ENCODE measurements around the gene PKP4. TPM values are rescaled to one million over a fixed set of nuclear protein-coding genes. Genes with fewer than 3 reads are reported as not detected.

Gene PKP4
- total RNA-seq, 2 experiments from 2014 or later, result 52.9 to 57.0 TPM

DNA sequence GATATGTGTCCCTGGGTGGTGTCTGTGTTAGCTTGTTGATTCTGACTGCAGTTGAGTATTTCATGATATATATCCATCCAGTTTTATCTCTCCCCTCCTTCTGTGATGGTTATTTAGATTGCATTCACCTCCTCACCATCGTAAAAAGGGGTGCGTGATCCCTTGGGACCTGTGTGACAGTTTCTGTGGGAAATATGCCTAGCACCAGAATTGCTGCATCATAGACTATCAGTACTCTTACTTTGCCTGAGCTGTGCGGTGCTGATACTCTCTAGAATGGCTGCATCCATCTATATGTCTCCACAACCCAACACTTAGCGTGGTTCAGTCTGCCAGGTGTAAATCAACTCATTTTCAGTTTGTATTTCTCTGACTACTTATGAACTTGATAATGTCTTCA is 34.3 kb downstream of the PKP4 start:
- CTCF ChIA-PET, result no interaction called here
- no peak overlapping the region for H3K4me3 Mint-ChIP-seq
- H3K36me3 Mint-ChIP-seq (ENCODE audit: low read depth), result no peaks in the 10 kb centered on the region
- H3K27me3 Mint-ChIP-seq (ENCODE audit: low read depth), result no peaks in the 10 kb centered on the region
- intact Hi-C loops (cut with micrococcal nuclease), result no loop called here
- peaks cover 5% of the 10 kb centered on the region for H3K4me1 Mint-ChIP-seq (ENCODE audit: low read depth)
- no peaks in the 10 kb centered on the region for H3K9me3 Mint-ChIP-seq
- H3K27ac Mint-ChIP-seq, result no peak overlapping the region
- DNase-seq, result no peak

- Mint-ChIP-seq H3K4me3 (no peak overlapping the region), H3K27me3 (ENCODE audit: low read depth) (no peaks in the 10 kb centered on the region), H3K36me3 (ENCODE audit: low read depth) (no peaks in the 10 kb centered on the region), H3K9me3 (no peaks in the 10 kb centered on the region), H3K4me1 (ENCODE audit: low read depth) (peaks cover 12% of the 10 kb centered on the region), H3K27ac (no peak overlapping the region)
- CTCF ChIA-PET, result no interaction called here
- intact Hi-C loops (cut with micrococcal nuclease), result no loop called here
- DNase-seq, result no peak
Observed at GRCh38 chr2:158493458-158493857, 36.7 kb downstream of the PKP4 start.

- DNase-seq, result no peak
- H3K27me3 Mint-ChIP-seq (ENCODE audit: low read depth), result no peaks in the 10 kb centered on the region
- no peak overlapping the region for H3K27ac Mint-ChIP-seq
- H3K4me3 Mint-ChIP-seq, result no peak overlapping the region
- CTCF ChIA-PET, result no interaction called here
- intact Hi-C loops (cut with micrococcal nuclease), result no loop called here
- peaks cover 1% of the 10 kb centered on the region for H3K36me3 Mint-ChIP-seq (ENCODE audit: low read depth)
- H3K4me1 Mint-ChIP-seq (ENCODE audit: low read depth), result peaks cover 12% of the 10 kb centered on the region
- no peaks in the 10 kb centered on the region for H3K9me3 Mint-ChIP-seq
Observed at GRCh38 chr2:158495175-158495574, 38.4 kb downstream of the PKP4 start.

- Mint-ChIP-seq H3K4me1 (ENCODE audit: low read depth) (peaks cover 12% of the 10 kb centered on the region), H3K4me3 (no peak overlapping the region), H3K27ac (no peak overlapping the region), H3K36me3 (ENCODE audit: low read depth) (peaks cover 1% of the 10 kb centered on the region), H3K9me3 (no peaks in the 10 kb centered on the region), H3K27me3 (ENCODE audit: low read depth) (no peaks in the 10 kb centered on the region)
- CTCF ChIA-PET, result interaction anchor here (0.6 to 0.9 kb wide), 3 partner anchors 19 to 111 kb away, joined by 3 to 4 read pairs (median 3); no protein-coding TSS in a partner anchor
- intact Hi-C loops (cut with micrococcal nuclease), result no loop called here
- no peak for DNase-seq
Observed at GRCh38 chr2:158496986-158497385, 40.2 kb downstream of the PKP4 start.

GRCh38 chr2:158497486-158497885 is 40.7 kb downstream of the PKP4 start:
- peaks cover 12% of the 10 kb centered on the region for H3K4me1 Mint-ChIP-seq (ENCODE audit: low read depth)
- no peaks in the 10 kb centered on the region for H3K27me3 Mint-ChIP-seq (ENCODE audit: low read depth)
- CTCF ChIA-PET, result interaction anchor here (0.6 to 1.3 kb wide), 2 partner anchors 18 to 39 kb away, joined by 3 read pairs; no protein-coding TSS in a partner anchor
- H3K27ac Mint-ChIP-seq, result no peak overlapping the region
- no peaks in the 10 kb centered on the region for H3K9me3 Mint-ChIP-seq
- H3K36me3 Mint-ChIP-seq (ENCODE audit: low read depth), result peaks cover 1% of the 10 kb centered on the region
- no peak for DNase-seq
- H3K4me3 Mint-ChIP-seq, result no peak overlapping the region
- intact Hi-C loops (cut with micrococcal nuclease), result no loop called here

GRCh38 chr2:158498043-158498748 is 41.4 kb downstream of the PKP4 start:
- H3K27me3 Mint-ChIP-seq (ENCODE audit: low read depth), result no peaks in the 10 kb centered on the region
- no peak for DNase-seq
- intact Hi-C loops (cut with micrococcal nuclease), result no loop called here
- H3K4me1 Mint-ChIP-seq (ENCODE audit: low read depth), result peaks cover 12% of the 10 kb centered on the region
- H3K27ac Mint-ChIP-seq, result no peak overlapping the region
- peaks cover 1% of the 10 kb centered on the region for H3K36me3 Mint-ChIP-seq (ENCODE audit: low read depth)
- CTCF ChIA-PET, result interaction anchor here (1.3 kb wide), 1 partner anchor 40 kb away, joined by 3 read pairs; no protein-coding TSS in a partner anchor
- H3K9me3 Mint-ChIP-seq, result no peaks in the 10 kb centered on the region
- H3K4me3 Mint-ChIP-seq, result no peak overlapping the region

DNA sequence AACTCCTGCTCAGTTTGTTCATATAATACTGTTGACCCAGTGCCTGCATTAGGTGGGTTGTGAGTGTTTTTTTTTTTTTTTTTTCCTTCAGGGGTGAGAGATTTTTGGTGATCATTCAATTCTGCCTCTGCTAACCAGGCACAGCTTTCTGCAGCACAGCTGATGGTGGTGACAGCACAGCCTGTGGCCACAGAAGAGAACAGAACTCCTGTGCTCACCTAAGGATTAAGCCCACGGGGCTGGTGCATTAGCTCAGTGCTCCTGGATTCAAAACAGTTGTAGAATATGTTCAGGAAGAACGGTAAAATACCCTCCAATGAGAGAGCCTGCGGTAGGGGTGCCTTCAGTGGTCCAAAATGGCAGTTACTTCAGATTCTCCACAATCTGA is 42.0 kb downstream of the PKP4 start:
- no peaks in the 10 kb centered on the region for H3K9me3 Mint-ChIP-seq
- CTCF ChIA-PET, result interaction anchor here (1.3 kb wide), 1 partner anchor 40 kb away, joined by 3 read pairs; no protein-coding TSS in a partner anchor
- no peak for DNase-seq

DNA sequence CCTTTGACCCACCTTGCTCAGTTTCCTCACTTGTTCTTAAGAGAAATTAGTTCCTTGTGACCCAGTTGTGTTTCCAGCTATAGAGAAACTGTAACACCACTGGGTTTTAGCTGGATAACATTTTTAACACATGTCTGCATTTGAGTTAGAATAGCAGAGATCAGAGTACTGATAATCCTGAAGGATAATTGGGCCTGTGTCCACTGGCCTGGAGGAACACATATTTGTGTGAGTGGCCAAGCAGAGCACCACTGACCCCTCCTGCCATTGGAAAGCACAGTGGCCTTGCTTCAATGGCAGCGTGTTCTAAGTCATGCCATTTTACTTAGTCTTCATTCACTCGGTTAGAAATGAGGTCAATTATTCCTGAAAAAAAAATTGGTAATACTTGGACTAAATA is 42.6 kb downstream of the PKP4 start:
- Mint-ChIP-seq H3K36me3 (ENCODE audit: low read depth) (peaks cover 1% of the 10 kb centered on the region), H3K27ac (no peak overlapping the region), H3K9me3 (no peaks in the 10 kb centered on the region), H3K27me3 (ENCODE audit: low read depth) (no peaks in the 10 kb centered on the region), H3K4me1 (ENCODE audit: low read depth) (peaks cover 12% of the 10 kb centered on the region), H3K4me3 (no peak overlapping the region)
- no peak for DNase-seq
- intact Hi-C loops (cut with micrococcal nuclease), result no loop called here
- CTCF ChIA-PET, result no interaction called here

More for the DNA sequence above, 42.0 kb downstream of the PKP4 start:
- Mint-ChIP-seq H3K27ac (no peak overlapping the region), H3K4me3 (no peak overlapping the region), H3K4me1 (ENCODE audit: low read depth) (peaks cover 12% of the 10 kb centered on the region), H3K36me3 (ENCODE audit: low read depth) (peaks cover 1% of the 10 kb centered on the region), H3K27me3 (ENCODE audit: low read depth) (no peaks in the 10 kb centered on the region)
- intact Hi-C loops (cut with micrococcal nuclease), result no loop called here

GRCh38 chr2:158500333-158500732 is 43.6 kb downstream of the PKP4 start:
- intact Hi-C loops (cut with micrococcal nuclease), result no loop called here
- H3K9me3 Mint-ChIP-seq, result no peaks in the 10 kb centered on the region
- H3K27me3 Mint-ChIP-seq (ENCODE audit: low read depth), result no peaks in the 10 kb centered on the region
- peaks cover 1% of the 10 kb centered on the region for H3K36me3 Mint-ChIP-seq (ENCODE audit: low read depth)
- H3K4me1 Mint-ChIP-seq (ENCODE audit: low read depth), result peaks cover 12% of the 10 kb centered on the region
- CTCF ChIA-PET, result no interaction called here
- no peak overlapping the region for H3K27ac Mint-ChIP-seq
- no peak for DNase-seq
- no peak overlapping the region for H3K4me3 Mint-ChIP-seq

DNA sequence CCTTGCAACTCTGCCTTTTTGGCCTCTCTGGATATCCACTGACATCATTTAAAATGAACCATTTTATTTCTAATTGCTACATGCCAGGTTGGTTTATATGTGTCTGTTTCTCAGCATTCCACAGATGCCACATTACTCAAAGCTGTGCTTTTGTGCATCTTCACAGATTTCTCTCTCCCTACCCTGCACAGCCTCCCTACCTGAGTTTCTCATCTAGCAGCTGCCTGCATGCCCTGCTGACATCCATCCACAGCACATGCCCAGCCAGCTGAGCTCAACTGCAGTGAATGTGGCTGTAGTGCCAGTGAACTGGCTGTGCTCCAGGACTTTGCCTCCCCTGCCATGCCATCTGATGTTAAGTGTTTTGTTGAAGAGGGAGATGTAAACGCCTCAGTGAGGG is 44.5 kb downstream of the PKP4 start:
- no peaks in the 10 kb centered on the region for H3K27me3 Mint-ChIP-seq (ENCODE audit: low read depth)
- intact Hi-C loops (cut with micrococcal nuclease), result no loop called here
- no peak for DNase-seq
- no peak overlapping the region for H3K4me3 Mint-ChIP-seq
- CTCF ChIA-PET, result no interaction called here
- H3K36me3 Mint-ChIP-seq (ENCODE audit: low read depth), result peaks cover 1% of the 10 kb centered on the region
- H3K9me3 Mint-ChIP-seq, result no peaks in the 10 kb centered on the region
- peaks cover 13% of the 10 kb centered on the region for H3K4me1 Mint-ChIP-seq (ENCODE audit: low read depth)
- H3K27ac Mint-ChIP-seq, result no peak overlapping the region

DNA sequence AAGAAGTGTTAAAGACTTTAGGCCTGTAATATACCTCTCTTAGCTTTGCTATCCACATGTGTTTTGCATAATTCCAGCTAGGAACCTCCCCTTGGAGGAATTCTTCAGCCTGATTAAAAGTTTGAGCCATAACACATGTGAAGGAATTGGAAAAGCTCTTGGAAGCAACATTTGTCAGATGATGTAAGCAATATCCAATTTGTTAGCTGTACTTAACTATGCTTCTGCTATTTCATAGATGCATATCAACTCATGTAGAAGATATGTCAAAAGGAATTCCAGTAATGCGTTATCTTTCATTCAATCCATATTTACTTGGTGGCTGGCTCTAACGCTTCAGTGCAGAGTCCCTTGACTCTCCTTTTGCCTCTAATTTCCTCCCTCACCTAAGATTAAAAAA is 46.2 kb downstream of the PKP4 start:
- no peaks in the 10 kb centered on the region for H3K27me3 Mint-ChIP-seq (ENCODE audit: low read depth)
- DNase-seq, result no peak
- no peaks in the 10 kb centered on the region for H3K9me3 Mint-ChIP-seq
- H3K4me1 Mint-ChIP-seq (ENCODE audit: low read depth), result peaks cover 10% of the 10 kb centered on the region
- intact Hi-C loops (cut with micrococcal nuclease), result no loop called here
- CTCF ChIA-PET, result no interaction called here
- H3K36me3 Mint-ChIP-seq (ENCODE audit: low read depth), result peaks cover 1% of the 10 kb centered on the region
- H3K27ac Mint-ChIP-seq, result no peak overlapping the region
- no peak overlapping the region for H3K4me3 Mint-ChIP-seq

DNA sequence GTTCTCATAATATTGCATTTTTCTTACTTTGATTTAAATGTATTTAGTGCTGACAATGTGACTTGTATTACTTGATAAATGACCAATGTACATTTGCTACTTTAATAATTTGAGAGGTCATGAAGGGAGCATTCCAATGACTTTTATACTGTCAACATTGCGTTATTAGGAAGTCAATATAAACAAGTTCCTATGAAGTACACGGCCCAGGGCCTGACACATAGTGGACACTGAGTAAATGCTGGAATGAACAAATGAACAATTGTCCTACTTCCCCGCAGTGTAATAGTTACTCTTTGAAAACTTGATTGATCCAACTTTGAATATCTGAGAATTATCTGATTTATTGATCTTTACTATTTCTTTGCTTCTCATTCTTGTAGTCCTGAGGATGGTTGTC is 47.3 kb downstream of the PKP4 start:
- no peak overlapping the region for H3K27ac Mint-ChIP-seq
- H3K27me3 Mint-ChIP-seq (ENCODE audit: low read depth), result no peaks in the 10 kb centered on the region
- intact Hi-C loops (cut with micrococcal nuclease), result no loop called here
- H3K4me3 Mint-ChIP-seq, result no peak overlapping the region
- no peak for DNase-seq
- H3K36me3 Mint-ChIP-seq (ENCODE audit: low read depth), result peaks cover 1% of the 10 kb centered on the region
- peaks cover 10% of the 10 kb centered on the region for H3K4me1 Mint-ChIP-seq (ENCODE audit: low read depth)
- no peaks in the 10 kb centered on the region for H3K9me3 Mint-ChIP-seq
- CTCF ChIA-PET, result no interaction called here

- DNase-seq, result no peak
- H3K4me3 Mint-ChIP-seq, result no peak overlapping the region
- H3K36me3 Mint-ChIP-seq (ENCODE audit: low read depth), result no peaks in the 10 kb centered on the region
- no peak overlapping the region for H3K27ac Mint-ChIP-seq
- no peaks in the 10 kb centered on the region for H3K9me3 Mint-ChIP-seq
- no peaks in the 10 kb centered on the region for H3K27me3 Mint-ChIP-seq (ENCODE audit: low read depth)
- CTCF ChIA-PET, result no interaction called here
- H3K4me1 Mint-ChIP-seq (ENCODE audit: low read depth), result peaks cover 18% of the 10 kb centered on the region
- intact Hi-C loops (cut with micrococcal nuclease), result no loop called here
Observed at GRCh38 chr2:158505448-158505934, 48.7 kb downstream of the PKP4 start.
